GM21825 (cell line): ENCODE measurements around the gene FBXL5.
"Not testable (repeated sequence)": the region's sequence is repeated elsewhere in the genome, so short reads cannot be mapped to it uniquely, and the experiment has no call there.

ENCODE experiments used
- ATAC-seq: cut with Tn5 transposase; IDR thresholded peaks from one replicate; pipeline ENCODE4 v1.9.1; 2021; ENCODE audit warnings: mild to moderate bottlenecking, moderate library complexity; ENCODE audit not compliant: unreplicated experiment

The FBXL5 gene

GRCh38 chr4:15652841-15653240 is 2.3 kb downstream of the FBXL5 start:
- no peak for ATAC-seq

GRCh38 chr4:15652191-15652590 is 3.0 kb downstream of the FBXL5 start:
- ATAC-seq: no peak

- ATAC-seq: no peak
These were observed 3.5 kb downstream of the FBXL5 start for GRCh38 chr4:15651676-15652075.

- peak; percentile 40 for ATAC-seq
These were observed 5.1 kb downstream of the FBXL5 start for GRCh38 chr4:15649914-15650545.

- ATAC-seq: no peak
These were observed 6.6 kb downstream of the FBXL5 start for GRCh38 chr4:15648600-15648999.

GRCh38 chr4:15638418-15638817 is 16.7 kb downstream of the FBXL5 start:
- no peak for ATAC-seq

GRCh38 chr4:15636818-15637217 is 18.3 kb downstream of the FBXL5 start:
- ATAC-seq: no peak

GRCh38 chr4:15617407-15617806 is 37.8 kb downstream of the FBXL5 start:
- not testable (repeated sequence) for ATAC-seq

- ATAC-seq: not testable (repeated sequence)
These were observed 40.3 kb downstream of the FBXL5 start for GRCh38 chr4:15614891-15615290.

GRCh38 chr4:15612136-15612535 is 43.0 kb downstream of the FBXL5 start:
- ATAC-seq: no peak

GRCh38 chr4:15610855-15611254 is 44.3 kb downstream of the FBXL5 start:
- no peak for ATAC-seq

- no peak for ATAC-seq
These were observed 49.6 kb downstream of the FBXL5 start for GRCh38 chr4:15605537-15605936.

- ATAC-seq: no peak
These were observed 53.3 kb downstream of the FBXL5 start for GRCh38 chr4:15601862-15602261.

GRCh38 chr4:15600176-15600575 is 55.0 kb downstream of the FBXL5 start:
- no peak for ATAC-seq

GRCh38 chr4:15598644-15599043 is 56.5 kb downstream of the FBXL5 start:
- ATAC-seq: no peak

- no peak for ATAC-seq
These were observed 62.4 kb downstream of the FBXL5 start for GRCh38 chr4:15592799-15593198.

GRCh38 chr4:15587649-15588048 is 67.5 kb downstream of the FBXL5 start:
- ATAC-seq: no peak

GRCh38 chr4:15586066-15586465 is 69.1 kb downstream of the FBXL5 start:
- ATAC-seq: no peak

GRCh38 chr4:15585331-15585730 is 69.8 kb downstream of the FBXL5 start:
- no peak for ATAC-seq

GRCh38 chr4:15584785-15585184 is 70.4 kb downstream of the FBXL5 start:
- no peak for ATAC-seq

- no peak for ATAC-seq
These were observed 77.6 kb downstream of the FBXL5 start for GRCh38 chr4:15577508-15577907.

- ATAC-seq: no peak
These were observed 79.2 kb downstream of the FBXL5 start for GRCh38 chr4:15575966-15576365.

GRCh38 chr4:15569746-15570145 is 85.4 kb downstream of the FBXL5 start:
- no peak for ATAC-seq
